Adipocyte (in vitro differentiated cells): ENCODE data around the gene NOC2L.

Experiments used
- DNase-seq: peaks from one replicate; pipeline ENCODE4 v3.0.0-alpha.2; 2015; ENCODE audit warnings: low read depth
- H3K27me3 ChIP-seq: replicated peaks from 2 replicates; pipeline ENCODE4 v1.7.0; 2013; ENCODE audit warnings: mild to moderate bottlenecking, low read length, moderate library complexity; ENCODE audit not compliant: control insufficient read depth, insufficient read depth
- H3K36me3 ChIP-seq: 2 replicates; pipeline ENCODE4 v1.7.0; 2013; ENCODE audit warnings: low read length, mild to moderate bottlenecking, moderate library complexity; ENCODE audit not compliant: control insufficient read depth, insufficient read depth, severe bottlenecking
- H3K4me1 ChIP-seq: 2 replicates; pipeline ENCODE4 v1.7.0; 2013; ENCODE audit warnings: mild to moderate bottlenecking, low read length, moderate library complexity; ENCODE audit not compliant: control insufficient read depth, insufficient read depth
- H3K4me3 ChIP-seq: 2 replicates; pipeline ENCODE4 v1.7.0; 2013; ENCODE audit warnings: mild to moderate bottlenecking, low read length, moderate library complexity
- H3K9ac ChIP-seq: 2 replicates; pipeline ENCODE4 v1.7.0; 2013; ENCODE audit warnings: mild to moderate bottlenecking, low read length, moderate library complexity
- H3K9me3 ChIP-seq: 2 replicates; pipeline ENCODE4 v1.7.0; 2013; ENCODE audit warnings: mild to moderate bottlenecking, low read length, moderate library complexity; ENCODE audit not compliant: control insufficient read depth

NOC2L gene

GRCh38 chr1:936348-937264 lies 22.4 kb downstream of the NOC2L start:
- Histone ChIP-seq H3K4me3 (no peak overlapping the region), H3K4me1 (peaks cover 23% of the 10 kb centered on the region), H3K27me3 (no peaks in the 10 kb centered on the region), H3K36me3 (no peaks in the 10 kb centered on the region), H3K9ac (no peak overlapping the region), H3K9me3 (no peaks in the 10 kb centered on the region)
- no peak for DNase-seq

GRCh38 chr1:935751-936231 lies 23.3 kb downstream of the NOC2L start:
- no peak for DNase-seq
- Histone ChIP-seq H3K4me3 (no peak overlapping the region), H3K36me3 (no peaks in the 10 kb centered on the region), H3K9ac (no peak overlapping the region), H3K27me3 (no peaks in the 10 kb centered on the region), H3K9me3 (no peaks in the 10 kb centered on the region), H3K4me1 (peaks cover 20% of the 10 kb centered on the region)

- Histone ChIP-seq H3K27me3 (no peaks in the 10 kb centered on the region), H3K4me1 (peaks cover 16% of the 10 kb centered on the region), H3K4me3 (no peak overlapping the region), H3K36me3 (no peaks in the 10 kb centered on the region), H3K9ac (no peak overlapping the region), H3K9me3 (no peaks in the 10 kb centered on the region)
- no peak for DNase-seq
Measured at GRCh38 chr1:934991-935750, 23.9 kb downstream of the NOC2L start.

- no peak for DNase-seq
- Histone ChIP-seq H3K9me3 (no peaks in the 10 kb centered on the region), H3K27me3 (no peaks in the 10 kb centered on the region), H3K4me3 (no peak overlapping the region), H3K9ac (no peak overlapping the region), H3K4me1 (peaks cover 5% of the 10 kb centered on the region), H3K36me3 (no peaks in the 10 kb centered on the region)
Measured at GRCh38 chr1:933603-933940, 25.5 kb downstream of the NOC2L start.

- Histone ChIP-seq H3K36me3 (no peaks in the 10 kb centered on the region), H3K4me1 (peaks cover 5% of the 10 kb centered on the region), H3K4me3 (no peak overlapping the region), H3K9me3 (no peaks in the 10 kb centered on the region), H3K9ac (no peak overlapping the region), H3K27me3 (no peaks in the 10 kb centered on the region)
- no peak for DNase-seq
Measured at GRCh38 chr1:932776-933602, 26.1 kb downstream of the NOC2L start.

GRCh38 chr1:932173-932510 lies 26.9 kb downstream of the NOC2L start:
- Histone ChIP-seq H3K4me1 (peaks cover 5% of the 10 kb centered on the region), H3K4me3 (no peak overlapping the region), H3K27me3 (no peaks in the 10 kb centered on the region), H3K9ac (no peak overlapping the region), H3K36me3 (no peaks in the 10 kb centered on the region), H3K9me3 (no peaks in the 10 kb centered on the region)
- no peak for DNase-seq

- Histone ChIP-seq H3K4me3 (no peak overlapping the region), H3K4me1 (peaks cover 8% of the 10 kb centered on the region), H3K9ac (no peak overlapping the region), H3K27me3 (no peaks in the 10 kb centered on the region), H3K36me3 (no peaks in the 10 kb centered on the region), H3K9me3 (no peaks in the 10 kb centered on the region)
- no peak for DNase-seq
Measured at GRCh38 chr1:931380-932172, 27.5 kb downstream of the NOC2L start.

- H3K27me3 ChIP-seq = no peaks in the 10 kb centered on the region
- H3K9me3 ChIP-seq = no peaks in the 10 kb centered on the region
- no peaks in the 10 kb centered on the region for H3K36me3 ChIP-seq
- H3K4me1 ChIP-seq = peaks cover 17% of the 10 kb centered on the region
- DNase-seq = no peak
- no peak overlapping the region for H3K4me3 ChIP-seq
- H3K9ac ChIP-seq = no peak overlapping the region
Measured at GRCh38 chr1:930633-931138, 28.4 kb downstream of the NOC2L start.

GRCh38 chr1:929712-930632 lies 29.1 kb downstream of the NOC2L start:
- no peaks in the 10 kb centered on the region for H3K36me3 ChIP-seq
- H3K4me3 ChIP-seq = no peak overlapping the region
- DNase-seq = no peak
- no peak overlapping the region for H3K9ac ChIP-seq
- no peaks in the 10 kb centered on the region for H3K27me3 ChIP-seq
- H3K9me3 ChIP-seq = no peaks in the 10 kb centered on the region
- peaks cover 12% of the 10 kb centered on the region for H3K4me1 ChIP-seq
